HG03460 (cell line): ENCODE measurements around the gene HSPB6.
"Not testable (repeated sequence)": the region's sequence is repeated elsewhere in the genome, so short reads cannot be mapped to it uniquely, and the experiment has no call there.

Experiments used
- ATAC-seq: cut with Tn5 transposase; IDR thresholded peaks from one replicate; pipeline ENCODE4 v1.9.1; 2021; ENCODE audit not compliant: unreplicated experiment

HSPB6 gene

DNA sequence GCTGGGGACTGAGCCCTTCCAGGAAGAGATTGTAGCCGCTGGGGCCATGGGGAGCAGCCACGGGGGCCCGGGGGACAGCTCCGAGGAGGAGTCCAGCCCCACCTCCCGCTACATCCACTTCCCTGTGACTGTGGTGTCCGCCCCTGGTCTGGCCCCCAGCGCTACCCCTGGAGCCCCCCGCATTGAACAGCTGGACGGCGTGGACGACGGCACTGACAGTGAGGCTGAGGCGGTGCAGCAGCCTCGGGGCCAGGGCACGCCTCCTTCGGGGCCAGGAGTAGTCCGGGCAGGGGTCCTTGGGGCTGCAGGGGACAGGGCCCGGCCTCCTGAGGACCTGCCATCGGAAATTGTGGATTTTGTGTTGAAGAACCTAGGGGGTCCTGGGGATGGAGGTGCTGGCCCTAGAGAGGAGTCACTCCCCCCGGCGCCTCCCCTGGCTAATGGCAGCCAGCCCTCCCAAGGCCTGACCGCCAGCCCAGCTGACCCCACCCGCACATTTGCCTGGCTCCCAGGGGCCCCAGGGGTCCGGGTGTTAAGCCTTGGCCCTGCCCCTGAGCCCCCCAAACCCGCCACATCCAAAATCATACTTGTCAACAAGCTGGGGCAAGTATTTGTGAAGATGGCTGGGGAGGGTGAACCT, 24.2 kb downstream of the HSPB6 start:
- no peak for ATAC-seq

DNA sequence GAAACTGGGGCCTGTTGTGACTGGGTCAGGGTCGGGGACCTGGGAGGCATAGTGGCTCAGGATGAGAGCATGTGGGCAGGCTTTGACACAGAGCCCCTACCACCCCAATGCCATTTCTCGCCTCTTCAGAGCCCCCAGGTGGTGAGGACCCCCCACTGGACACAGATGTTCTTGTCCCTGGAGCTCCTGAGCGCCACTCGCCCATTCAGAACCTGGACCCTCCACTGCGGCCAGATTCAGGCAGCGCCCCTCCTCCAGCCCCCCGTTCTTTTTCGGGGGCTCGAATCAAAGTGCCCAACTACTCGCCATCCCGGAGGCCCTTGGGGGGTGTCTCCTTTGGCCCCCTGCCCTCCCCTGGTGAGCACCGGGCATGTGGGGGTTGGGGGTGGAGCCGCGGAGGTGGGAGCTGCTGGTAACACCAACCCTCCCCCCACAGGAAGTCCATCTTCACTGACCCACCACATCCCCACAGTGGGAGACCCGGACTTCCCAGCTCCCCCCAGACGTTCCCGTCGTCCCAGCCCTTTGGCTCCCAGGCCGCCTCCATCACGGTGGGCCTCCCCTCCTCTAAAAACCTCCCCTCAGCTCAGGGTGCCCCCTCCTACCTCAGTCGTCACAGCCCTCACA, 24.9 kb downstream of the HSPB6 start:
- no peak for ATAC-seq

DNA sequence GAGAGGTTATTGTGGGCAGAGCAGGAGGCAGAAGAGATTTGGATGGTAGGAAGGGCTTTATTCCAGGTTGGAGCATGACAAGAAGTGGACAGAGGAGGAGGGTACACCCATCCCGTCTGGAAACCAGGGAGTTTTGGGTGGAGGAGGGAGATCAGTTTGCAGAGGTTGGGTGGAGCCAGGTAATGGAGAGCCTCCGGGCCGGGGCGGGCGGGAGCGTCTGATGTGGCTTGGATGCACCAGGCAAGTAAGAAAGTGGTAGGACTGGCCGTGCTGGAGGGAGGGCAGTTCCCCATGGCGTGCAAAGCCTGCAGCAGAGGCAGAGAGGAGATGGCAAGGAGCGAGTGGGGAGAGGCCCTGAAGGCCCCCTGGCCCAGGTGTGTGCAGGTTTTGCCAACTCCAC, 25.5 kb downstream of the HSPB6 start:
- no peak for ATAC-seq

DNA sequence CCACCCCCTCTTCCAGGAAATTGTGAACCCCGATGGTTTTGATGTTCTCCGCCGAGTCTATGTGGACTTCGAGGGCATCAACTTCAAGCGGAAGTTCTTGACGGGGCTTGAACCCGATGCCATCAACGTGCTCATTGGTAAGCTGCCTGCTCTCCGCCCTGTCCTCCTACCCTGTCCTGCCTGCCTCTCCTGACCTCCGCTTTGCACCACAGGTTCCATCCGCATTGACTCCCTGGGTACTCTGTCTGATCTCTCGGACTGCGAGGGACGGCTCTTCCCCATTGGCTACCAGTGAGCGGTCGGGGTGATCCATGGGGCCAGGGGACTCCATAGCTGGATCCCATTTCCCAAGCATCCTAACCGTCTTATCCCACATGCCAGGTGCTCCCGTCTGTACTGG, 26.5 kb downstream of the HSPB6 start:
- ATAC-seq: no peak

DNA sequence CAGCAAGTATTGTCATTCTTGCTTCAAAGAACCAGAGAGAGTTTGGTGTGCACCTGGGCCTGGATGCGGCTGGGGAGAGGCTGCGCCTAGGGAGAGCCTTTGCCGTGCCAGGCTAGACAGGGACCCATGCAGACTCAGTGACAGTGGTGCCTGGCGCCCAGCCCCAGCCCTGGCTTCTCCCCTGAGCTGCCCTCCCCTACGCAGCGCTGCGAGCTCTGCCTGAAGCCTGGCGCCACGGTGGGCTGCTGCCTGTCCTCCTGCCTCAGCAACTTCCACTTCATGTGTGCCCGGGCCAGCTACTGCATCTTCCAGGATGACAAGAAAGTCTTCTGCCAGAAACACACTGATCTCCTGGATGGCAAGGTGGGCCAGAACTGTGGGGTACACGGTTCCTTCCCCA, 27.1 kb downstream of the HSPB6 start:
- ATAC-seq: no peak

DNA sequence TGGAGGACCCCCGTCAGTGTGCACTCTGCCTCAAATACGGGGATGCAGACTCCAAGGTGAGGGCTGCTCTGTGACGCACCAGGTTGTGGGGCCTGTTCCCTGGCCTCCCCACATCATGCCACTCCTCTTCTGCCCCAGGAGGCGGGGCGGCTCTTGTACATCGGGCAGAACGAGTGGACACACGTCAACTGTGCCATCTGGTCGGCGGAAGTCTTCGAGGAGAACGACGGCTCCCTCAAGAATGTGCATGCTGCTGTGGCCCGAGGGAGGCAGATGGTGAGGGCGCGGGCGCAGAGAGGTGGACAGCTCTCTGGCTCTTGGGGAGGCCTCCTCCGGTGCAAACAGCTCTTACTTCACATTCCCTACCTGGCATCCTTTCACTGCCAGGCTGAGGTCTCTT, 27.8 kb downstream of the HSPB6 start:
- no peak for ATAC-seq

DNA sequence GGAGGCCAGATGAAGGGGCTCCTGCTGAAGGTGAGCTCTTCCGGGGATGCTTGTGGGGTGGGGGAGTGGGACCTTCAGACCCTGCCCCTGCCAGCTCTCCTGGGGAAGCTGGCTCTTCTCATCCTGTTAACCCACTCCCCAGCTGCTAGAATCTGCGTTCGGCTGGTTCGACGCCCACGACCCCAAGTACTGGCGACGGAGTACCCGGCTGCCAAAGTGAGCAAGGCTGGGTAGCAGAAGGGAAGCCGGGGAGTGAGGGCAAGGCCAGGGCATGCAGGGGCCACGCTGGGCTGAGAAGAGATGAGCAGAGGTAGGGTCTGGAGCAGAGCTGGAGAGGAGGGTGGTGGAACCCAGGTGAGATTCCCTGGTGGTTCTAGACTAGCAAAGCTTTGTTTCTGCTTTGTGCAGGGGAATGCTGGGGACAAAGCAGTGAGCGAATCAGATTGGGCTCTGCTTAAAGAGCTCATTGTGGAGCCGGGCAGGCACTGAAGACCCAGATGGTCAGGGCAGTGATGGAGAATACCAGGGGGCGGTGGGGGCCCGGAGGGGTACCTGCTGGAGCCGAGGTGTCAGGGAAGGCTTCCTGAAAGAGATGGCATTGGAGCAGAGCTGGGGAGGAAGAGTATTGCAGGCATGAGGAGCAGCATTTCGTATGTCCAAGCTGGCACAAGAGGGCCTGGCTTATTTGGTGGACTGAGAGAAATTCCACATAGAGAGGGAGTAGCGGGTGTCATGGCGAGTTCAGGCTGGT, 28.7 kb downstream of the HSPB6 start:
- ATAC-seq: no peak

DNA sequence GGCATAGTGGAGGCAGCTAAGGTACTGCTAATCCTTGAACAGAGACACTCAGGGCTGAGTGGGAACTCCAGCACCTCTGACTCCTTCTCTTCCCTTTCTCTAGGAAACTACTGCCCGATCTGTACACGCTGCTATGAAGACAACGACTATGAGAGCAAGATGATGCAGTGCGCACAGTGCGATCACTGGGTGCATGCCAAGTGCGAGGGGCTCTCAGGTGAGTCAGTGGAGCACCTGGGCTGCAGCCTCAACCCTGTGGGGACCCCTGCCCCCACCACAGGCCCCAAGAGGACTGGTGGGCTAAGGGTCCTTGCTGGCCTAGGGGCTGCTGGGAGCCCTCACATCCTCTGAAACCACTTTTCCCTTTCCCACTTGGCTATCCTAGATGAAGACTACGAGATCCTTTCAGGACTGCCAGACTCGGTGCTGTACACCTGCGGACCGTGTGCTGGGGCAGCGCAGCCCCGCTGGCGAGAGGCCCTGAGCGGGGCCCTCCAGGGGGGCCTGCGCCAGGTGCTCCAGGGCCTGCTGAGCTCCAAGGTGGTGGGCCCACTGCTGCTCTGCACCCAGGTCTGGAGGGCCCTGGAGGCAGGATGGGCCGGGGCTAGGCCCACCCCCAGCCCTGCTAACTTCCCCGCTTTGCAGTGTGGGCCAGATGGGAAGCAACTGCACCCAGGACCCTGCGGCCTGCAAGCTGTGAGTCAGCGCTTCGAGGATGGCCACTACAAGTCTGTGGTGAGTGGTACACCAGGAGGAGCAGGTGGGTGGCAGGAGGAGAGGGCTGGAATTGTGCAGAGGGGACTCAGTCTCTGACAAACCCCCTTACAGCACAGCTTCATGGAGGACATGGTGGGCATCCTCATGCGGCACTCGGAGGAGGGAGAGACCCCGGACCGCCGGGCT, 29.5 kb downstream of the HSPB6 start:
- no peak for ATAC-seq

DNA sequence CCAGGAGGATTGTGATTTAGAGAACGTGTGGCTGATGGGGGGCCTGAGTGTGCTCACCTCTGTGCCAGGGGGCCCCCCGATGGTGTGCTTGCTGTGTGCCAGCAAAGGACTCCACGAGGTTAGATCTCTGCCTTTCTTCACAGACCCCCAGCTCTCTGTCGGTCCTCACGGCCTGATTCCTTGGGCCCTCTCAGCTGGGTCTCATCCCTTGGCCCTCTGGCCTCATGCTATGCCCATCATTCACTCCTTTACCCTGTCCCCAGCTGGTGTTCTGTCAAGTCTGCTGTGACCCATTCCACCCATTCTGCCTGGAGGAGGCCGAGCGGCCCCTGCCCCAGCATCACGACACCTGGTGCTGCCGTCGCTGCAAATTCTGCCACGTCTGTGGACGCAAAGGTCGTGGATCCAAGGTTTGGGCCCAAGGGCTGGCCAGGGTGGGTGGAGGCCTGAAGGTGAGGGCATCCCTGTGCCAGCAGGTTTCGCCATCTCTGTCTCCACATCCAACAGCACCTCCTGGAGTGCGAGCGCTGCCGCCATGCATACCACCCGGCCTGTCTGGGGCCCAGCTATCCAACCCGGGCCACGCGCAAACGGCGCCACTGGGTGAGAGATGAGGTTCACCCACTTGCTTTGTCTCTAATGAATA, 31.5 kb downstream of the HSPB6 start:
- no peak for ATAC-seq

DNA sequence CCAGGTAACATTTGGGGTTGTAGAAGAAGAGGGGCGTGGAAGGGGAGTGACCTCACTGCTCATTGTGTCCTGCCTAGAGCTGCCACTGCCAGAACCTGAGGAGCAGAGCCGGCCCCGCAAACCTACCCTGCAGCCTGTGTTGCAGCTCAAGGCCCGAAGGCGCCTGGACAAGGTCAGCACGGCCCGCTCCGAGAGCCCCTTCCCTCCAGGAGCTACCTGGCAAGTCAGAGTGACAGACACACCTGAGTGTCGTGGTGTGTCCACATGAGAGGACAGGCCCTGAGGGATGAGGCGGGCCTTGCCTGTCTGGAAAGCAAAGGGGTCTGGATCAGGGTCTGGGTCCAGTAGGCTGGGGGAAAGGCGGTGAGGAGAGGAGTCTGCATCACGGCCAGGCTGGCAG, 32.3 kb downstream of the HSPB6 start:
- no peak for ATAC-seq

DNA sequence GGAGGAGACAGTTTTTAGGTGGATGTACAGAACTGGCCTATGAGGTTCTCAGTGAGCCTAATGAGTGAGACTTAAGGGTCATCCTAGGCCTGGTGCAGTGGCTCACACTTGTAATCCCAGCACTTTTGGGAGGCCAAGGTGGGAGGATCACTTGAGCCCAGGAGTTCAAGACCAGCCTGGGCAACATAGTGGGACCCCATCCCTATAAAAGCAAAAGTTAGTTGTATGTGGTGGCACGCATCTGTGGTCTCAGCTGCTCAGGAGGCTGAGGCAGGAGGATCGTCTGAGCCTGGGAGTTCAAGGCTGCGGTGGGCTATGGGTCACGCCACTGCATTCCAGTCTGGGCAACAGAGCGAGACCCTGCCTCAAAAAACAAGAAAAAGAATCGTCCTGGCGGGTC, 32.7 kb downstream of the HSPB6 start:
- ATAC-seq: not testable (repeated sequence)

DNA sequence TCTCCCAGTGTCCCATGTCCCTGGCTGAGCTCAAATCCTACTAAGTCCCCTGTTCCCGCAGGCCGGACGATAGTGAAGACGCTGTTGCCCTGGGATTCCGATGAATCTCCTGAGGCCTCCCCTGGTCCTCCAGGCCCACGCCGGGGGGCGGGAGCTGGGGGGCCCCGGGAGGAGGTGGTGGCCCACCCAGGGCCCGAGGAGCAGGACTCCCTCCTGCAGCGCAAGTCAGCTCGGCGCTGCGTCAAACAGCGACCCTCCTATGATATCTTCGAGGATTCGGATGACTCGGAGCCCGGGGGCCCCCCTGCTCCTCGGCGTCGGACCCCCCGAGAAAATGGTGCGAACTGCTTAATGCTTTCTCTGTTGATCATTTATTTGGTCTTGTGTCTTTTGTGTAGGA, 33.2 kb downstream of the HSPB6 start:
- no peak for ATAC-seq

DNA sequence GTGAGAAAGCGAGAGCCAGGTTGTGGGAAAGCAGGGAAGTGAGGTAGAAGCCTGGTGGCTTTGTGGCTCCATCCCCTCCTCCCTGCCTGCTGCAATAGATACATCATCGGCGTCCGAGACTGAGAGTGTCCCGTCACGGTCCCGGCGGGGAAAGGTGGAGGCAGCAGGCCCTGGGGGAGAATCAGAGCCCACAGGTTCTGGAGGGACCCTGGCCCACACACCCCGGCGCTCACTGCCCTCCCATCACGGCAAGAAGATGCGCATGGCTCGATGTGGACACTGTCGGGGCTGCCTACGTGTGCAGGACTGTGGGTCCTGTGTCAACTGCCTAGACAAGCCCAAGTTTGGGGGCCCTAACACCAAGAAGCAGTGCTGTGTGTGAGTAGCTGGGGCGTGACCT, 33.9 kb downstream of the HSPB6 start:
- no peak for ATAC-seq

DNA sequence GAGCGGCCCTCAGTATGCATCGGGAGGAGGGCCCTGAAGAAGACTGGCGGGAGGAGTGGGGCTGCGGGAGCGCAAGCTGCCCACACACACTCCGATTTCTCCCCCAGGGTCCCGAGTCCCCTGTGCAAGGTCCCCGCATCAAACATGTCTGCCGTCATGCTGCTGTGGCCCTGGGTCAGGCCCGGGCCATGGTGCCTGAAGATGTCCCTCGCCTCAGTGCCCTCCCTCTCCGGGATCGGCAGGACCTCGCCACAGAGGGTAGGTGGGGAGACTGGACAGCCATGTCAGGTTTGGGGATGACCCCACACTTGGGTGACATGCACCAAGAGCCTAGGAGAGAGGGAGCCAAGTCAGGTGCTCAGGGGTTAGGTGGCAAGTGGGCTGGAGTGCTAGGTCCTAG, 34.4 kb downstream of the HSPB6 start:
- no peak for ATAC-seq

DNA sequence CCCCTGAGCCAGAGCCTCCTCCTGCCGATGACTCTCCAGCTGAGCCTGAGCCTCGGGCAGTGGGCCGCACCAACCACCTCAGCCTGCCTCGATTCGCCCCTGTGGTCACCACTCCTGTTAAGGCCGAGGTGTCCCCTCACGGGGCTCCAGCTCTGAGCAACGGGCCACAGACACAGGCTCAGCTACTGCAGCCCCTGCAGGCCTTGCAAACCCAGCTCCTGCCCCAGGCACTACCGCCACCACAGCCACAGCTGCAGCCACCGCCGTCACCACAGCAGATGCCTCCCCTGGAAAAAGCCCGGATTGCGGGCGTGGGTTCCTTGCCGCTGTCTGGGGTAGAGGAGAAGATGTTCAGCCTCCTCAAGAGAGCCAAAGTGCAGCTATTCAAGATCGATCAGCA, 35.5 kb downstream of the HSPB6 start:
- ATAC-seq: no peak

DNA sequence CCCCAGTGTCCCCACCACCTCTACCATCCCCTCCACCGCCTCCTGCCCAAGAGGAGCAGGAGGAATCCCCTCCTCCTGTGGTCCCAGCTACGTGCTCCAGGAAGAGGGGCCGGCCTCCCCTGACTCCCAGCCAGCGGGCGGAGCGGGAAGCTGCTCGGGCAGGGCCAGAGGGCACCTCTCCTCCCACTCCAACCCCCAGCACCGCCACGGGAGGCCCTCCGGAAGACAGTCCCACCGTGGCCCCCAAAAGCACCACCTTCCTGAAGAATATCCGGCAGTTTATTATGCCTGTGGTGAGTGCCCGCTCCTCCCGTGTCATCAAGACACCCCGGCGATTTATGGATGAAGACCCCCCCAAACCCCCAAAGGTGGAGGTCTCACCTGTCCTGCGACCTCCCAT, 36.2 kb downstream of the HSPB6 start:
- ATAC-seq: no peak

DNA sequence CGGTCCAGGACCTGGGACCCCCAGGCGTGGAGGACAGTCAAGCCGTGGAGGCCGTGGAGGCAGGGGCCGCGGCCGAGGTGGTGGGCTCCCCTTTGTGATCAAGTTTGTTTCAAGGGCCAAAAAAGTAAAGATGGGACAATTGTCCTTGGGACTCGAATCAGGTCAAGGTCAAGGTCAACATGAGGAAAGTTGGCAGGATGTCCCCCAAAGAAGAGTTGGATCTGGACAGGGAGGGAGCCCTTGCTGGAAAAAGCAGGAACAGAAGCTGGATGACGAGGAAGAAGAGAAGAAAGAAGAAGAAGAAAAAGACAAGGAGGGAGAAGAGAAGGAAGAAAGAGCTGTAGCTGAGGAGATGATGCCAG, 36.7 kb downstream of the HSPB6 start:
- ATAC-seq: no peak

DNA sequence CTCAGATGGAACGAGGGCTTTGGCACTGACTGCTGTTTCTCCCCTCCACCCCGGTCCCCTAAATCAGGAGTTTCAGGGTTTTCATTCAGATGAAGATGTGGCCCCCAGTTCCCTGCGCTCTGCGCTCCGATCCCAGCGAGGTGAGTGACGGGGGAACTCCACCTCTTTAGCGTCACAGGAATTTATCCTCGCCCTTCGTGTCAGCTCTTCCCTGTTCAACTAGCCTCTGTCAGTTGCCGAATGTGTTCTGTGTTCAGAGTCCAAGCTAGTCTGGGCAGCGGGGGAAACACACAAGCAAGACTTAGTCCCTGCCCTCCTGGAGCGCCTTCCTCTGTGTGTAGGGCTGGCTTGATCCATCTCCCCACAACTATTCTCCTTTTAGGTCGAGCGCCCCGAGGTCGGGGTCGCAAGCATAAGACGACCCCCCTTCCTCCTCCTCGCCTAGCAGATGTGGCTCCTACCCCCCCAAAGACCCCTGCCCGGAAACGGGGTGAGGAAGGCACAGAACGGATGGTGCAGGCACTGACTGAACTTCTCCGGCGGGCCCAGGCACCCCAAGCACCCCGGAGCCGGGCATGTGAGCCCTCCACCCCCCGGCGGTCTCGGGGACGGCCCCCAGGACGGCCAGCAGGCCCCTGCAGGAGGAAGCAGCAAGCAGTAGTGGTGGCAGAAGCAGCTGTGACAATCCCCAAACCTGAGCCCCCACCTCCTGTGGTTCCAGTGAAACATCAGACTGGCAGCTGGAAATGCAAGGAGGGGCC, 37.2 kb downstream of the HSPB6 start:
- no peak for ATAC-seq

DNA sequence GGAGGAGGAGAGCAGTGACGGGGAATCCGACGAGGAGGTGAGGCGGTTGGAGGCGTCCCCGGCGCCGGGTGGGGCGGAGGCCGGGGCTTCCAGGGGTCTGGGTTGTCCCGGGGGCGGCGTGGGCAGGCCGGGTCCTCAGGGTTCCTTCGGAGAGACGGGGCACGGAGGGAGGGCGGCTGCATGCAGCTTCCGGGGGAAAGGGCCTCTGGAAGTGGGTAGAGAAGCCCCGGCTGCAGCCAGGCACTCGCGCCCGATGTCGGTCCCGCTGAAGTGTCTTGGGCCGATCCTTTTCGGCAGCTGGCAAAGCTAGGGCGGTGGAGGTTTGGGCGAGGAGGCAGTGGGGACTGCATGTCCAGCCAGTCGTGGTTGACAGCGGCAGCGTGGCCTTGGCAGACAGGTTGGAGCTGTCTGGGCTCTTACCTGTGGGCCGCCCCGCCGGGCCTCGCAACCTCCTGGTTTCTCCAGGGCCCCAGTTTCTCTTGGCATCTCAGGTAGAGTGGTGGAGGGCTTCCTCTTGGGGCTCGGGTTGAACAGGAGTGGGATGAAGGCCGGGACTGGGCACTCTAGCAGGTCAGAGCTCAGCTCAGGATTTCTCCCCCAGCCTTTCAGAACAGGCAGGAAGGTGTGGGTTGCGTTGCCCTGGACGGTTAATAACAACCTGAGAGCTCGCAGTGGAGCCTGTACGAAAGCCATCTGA, 38.3 kb downstream of the HSPB6 start:
- no peak for ATAC-seq
